Retina (tissue), 1 donor: Measurements from ENCODE around the gene CFAP61.
A peak's percentile ranks its signal among the peaks of the same experiment; 100 is the strongest.

Experiments used
- DNase-seq: peaks from one replicate; pipeline ENCODE4 v3.0.0-alpha.2; 2016

CFAP61 gene

GRCh38 chr20:20277894-20278335 is 225.6 kb downstream of the CFAP61 start:
- DNase-seq, result no peak

GRCh38 chr20:20286061-20286460 is 233.7 kb downstream of the CFAP61 start:
- no peak for DNase-seq

- DNase-seq, result no peak
Measured at GRCh38 chr20:20289331-20289730, 237.0 kb downstream of the CFAP61 start.

GRCh38 chr20:20292472-20292871 is 240.1 kb downstream of the CFAP61 start:
- DNase-seq, result no peak

- no peak for DNase-seq
Measured at GRCh38 chr20:20293141-20293540, 240.8 kb downstream of the CFAP61 start.

GRCh38 chr20:20293691-20294385 is 241.5 kb downstream of the CFAP61 start:
- no peak for DNase-seq

- no peak for DNase-seq
Measured at GRCh38 chr20:20295621-20296498, 243.5 kb downstream of the CFAP61 start.

GRCh38 chr20:20297181-20297580 is 244.8 kb downstream of the CFAP61 start:
- no peak for DNase-seq

- DNase-seq, result no peak
Measured at GRCh38 chr20:20297752-20298151, 245.4 kb downstream of the CFAP61 start.

- DNase-seq, result no peak
Measured at GRCh38 chr20:20299904-20300303, 247.6 kb downstream of the CFAP61 start.

- no peak for DNase-seq
Measured at GRCh38 chr20:20303320-20303719, 251.0 kb downstream of the CFAP61 start.

- no peak for DNase-seq
Measured at GRCh38 chr20:20303742-20304141, 251.4 kb downstream of the CFAP61 start.

GRCh38 chr20:20304942-20305341 is 252.6 kb downstream of the CFAP61 start:
- DNase-seq, result no peak

- DNase-seq, result no peak
Measured at GRCh38 chr20:20312562-20312961, 260.2 kb downstream of the CFAP61 start.

- no peak for DNase-seq
Measured at GRCh38 chr20:20317195-20317594, 264.9 kb downstream of the CFAP61 start.

- DNase-seq, result peak; percentile 71
Measured at GRCh38 chr20:20317621-20318364, 265.5 kb downstream of the CFAP61 start.

GRCh38 chr20:20318365-20319161 is 266.2 kb downstream of the CFAP61 start:
- peak; percentile 18 for DNase-seq

- DNase-seq, result no peak
Measured at GRCh38 chr20:20321134-20321533, 268.8 kb downstream of the CFAP61 start.

- no peak for DNase-seq
Measured at GRCh38 chr20:20321917-20322316, 269.6 kb downstream of the CFAP61 start.

GRCh38 chr20:20322912-20323311 is 270.6 kb downstream of the CFAP61 start:
- DNase-seq, result no peak

- no peak for DNase-seq
Measured at GRCh38 chr20:20327746-20328145, 275.4 kb downstream of the CFAP61 start.

GRCh38 chr20:20329564-20329963 is 277.2 kb downstream of the CFAP61 start:
- DNase-seq, result no peak

GRCh38 chr20:20331156-20331555 is 278.8 kb downstream of the CFAP61 start:
- no peak for DNase-seq
